K562 (cell line): ENCODE results near the gene MYO9A. TPM values are rescaled to one million over a fixed set of nuclear protein-coding genes. Genes with fewer than 3 reads are reported as not detected.

ENCODE experiments used
- ETS1 ChIP-seq: conservative IDR thresholded peaks from 2 replicates; pipeline ENCODE4 v1.6.1; 2011; ENCODE audit warnings: low read depth, mild to moderate bottlenecking, low read length; ENCODE audit not compliant: control insufficient read depth
- NFATC3 ChIP-seq: fragments of 450-650 bp; IDR thresholded peaks from 2 replicates; pipeline ENCODE4 v1.6.1; 2017; ENCODE audit warnings: mild to moderate bottlenecking
- NKRF ChIP-seq: fragments of 450-650 bp; IDR thresholded peaks from 2 replicates; pipeline ENCODE4 v1.6.1; 2016; ENCODE audit warnings: borderline replicate concordance
- RERE ChIP-seq: sonication (generic); formaldehyde crosslinking; IDR thresholded peaks from 2 replicates; pipeline ENCODE4 v1.8.0; 2023; ENCODE audit warnings: missing genetic modification reagents, mild to moderate bottlenecking, borderline replicate concordance
- THAP12 ChIP-seq: fragments of 250-450 bp; sonication (Bioruptor Pico); IDR thresholded peaks from 2 replicates; pipeline ENCODE4 v1.9.0; 2021; ENCODE audit warnings: mild to moderate bottlenecking, inconsistent platforms
- polyA plus RNA-seq, 8 experiments: library from polyadenylated mRNA; depleted of rRNA in 4 of 8; stranded (reverse) in 5 of 8; unstranded in 3 of 8; fragments of >200 nt; fragmentation: Nextera tagmentation in 2 of 8; fragmentation: Illumina TruSeq in 1 of 8; extraction: Ambion mirVana in 2 of 8; extraction: Trizol in 1 of 8; gene quantifications; 2 replicates each; pipeline versions ENCODE4 v1.2.1 to v1.2.3, GENCODE V29; 2011 to 2014; ENCODE audit warnings: inconsistent platforms in 1 of 8, missing spikeins in 1 of 8
- total RNA-seq, 7 experiments: library from RNA; depleted of rRNA in 6 of 7; stranded (reverse); fragments of >200 nt in 6 of 7; fragmentation: Illumina TruSeq in 2 of 7; extraction: Trizol in 2 of 7; gene quantifications; 2 replicates each; pipeline versions ENCODE4 v1.2.1 to v1.2.3, GENCODE V29; 2011 to 2021; ENCODE audit warnings: low replicate concordance in 1 of 7

The MYO9A gene
- total and polyA plus RNA-seq, 9 of the 15 experiments (the other 6 are each of a cell fraction or from before 2014, with no cell fraction given) = 1.9 to 15.4 (median 5.8) TPM

GRCh38 chr15:72117486-72118016 lies 399 bp downstream of the MYO9A start (continued):
- TF ChIP-seq RERE (CRISPR knock-in tag) = no peak
- no peak for TF ChIP-seq THAP12 (CRISPR knock-in tag)
- TF ChIP-seq NKRF = 0 out of 2 replicates have a peak, but pooled peaks have one; percentile 19
- peak; percentile 74; the same call in 1 of the 2 replicates for TF ChIP-seq ETS1
- TF ChIP-seq NFATC3 = no peak
